Fibroblast of the conjunctiva (primary cell): ENCODE results near the gene NTPCR.
"Not testable (repeated sequence)": the region's sequence is repeated elsewhere in the genome, so short reads cannot be mapped to it uniquely, and the experiment has no call there.

Experiments used
- DNase-seq: peaks from one replicate; pipeline ENCODE4 v3.0.0-alpha.2; 2010; ENCODE audit warnings: low read depth

The NTPCR gene

DNA sequence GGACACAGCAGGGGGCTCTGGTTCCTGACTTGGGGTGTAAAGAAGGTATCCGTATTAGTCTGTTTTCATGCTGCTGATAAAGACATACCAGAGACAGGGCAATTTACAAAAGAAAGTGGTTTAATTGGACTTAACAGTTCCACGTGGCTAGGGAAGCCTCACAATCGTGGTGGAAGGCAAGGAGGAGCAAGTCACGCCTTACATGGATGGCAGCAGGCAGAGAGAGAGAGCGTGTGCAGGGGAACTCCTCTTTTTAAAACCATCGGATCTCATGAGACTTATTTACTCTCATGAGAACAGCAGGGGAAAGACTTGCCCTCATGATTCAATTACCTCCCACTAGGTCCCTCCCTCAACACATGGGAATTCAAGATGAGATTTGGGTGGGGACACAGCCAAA lies 23.2 kb upstream of the NTPCR start:
- DNase-seq = not testable (repeated sequence)

DNA sequence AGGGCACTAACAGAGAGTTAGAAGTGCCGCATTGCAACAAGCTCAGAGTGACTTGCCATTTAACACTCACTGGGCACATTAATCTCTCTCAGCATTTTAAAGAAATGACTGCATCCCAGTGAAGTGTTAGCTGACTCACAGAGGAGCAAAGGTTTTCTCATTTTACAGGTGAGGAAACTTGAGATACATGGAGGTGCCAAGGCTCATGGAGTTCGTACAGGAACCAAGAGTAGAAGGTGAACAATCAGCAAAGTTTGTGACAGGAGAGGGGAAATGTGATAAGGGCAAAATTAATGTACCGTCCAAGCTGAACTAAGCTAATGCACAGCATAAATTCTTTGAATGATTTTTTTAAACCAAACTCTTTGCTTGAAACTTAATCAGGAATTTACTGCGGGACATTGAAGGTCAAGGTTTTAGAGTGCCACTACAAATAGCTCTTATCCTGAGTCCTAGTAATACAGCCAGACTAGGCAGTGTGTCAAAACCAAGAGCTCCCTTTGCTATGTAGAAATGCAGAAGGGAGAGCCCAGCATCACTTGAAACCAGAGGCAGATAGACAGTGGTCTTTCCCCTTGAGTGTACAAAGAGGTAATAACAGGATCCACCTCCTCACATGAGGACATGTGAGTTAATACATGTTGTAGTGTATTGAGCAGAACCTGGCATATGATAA lies 22.4 kb upstream of the NTPCR start:
- DNase-seq = no peak

- no peak for DNase-seq
Measured at GRCh38 chr1:232932486-232933425, 17.7 kb upstream of the NTPCR start.

GRCh38 chr1:232936941-232937340 lies 13.5 kb upstream of the NTPCR start:
- no peak for DNase-seq

GRCh38 chr1:232937741-232938375 lies 12.6 kb upstream of the NTPCR start:
- DNase-seq = no peak

DNA sequence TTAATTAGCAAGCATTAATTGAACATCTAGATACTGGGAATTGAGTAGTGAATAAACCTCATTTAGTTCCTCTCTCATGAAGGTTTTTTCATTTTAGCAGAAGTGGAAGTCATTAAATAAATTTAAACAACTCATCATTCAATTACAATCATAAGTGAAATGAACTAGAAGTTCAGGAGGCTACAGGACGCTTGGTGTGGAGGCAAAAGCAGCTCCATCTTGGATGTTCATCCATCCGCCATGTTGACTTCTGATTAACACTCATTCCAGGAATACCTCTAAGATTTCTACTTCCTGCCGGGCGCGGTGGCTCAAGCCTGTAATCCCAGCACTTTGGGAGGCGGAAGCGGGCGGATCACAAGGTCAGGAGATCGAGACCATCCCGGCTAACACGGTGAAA lies 11.5 kb upstream of the NTPCR start:
- DNase-seq = no peak

DNA sequence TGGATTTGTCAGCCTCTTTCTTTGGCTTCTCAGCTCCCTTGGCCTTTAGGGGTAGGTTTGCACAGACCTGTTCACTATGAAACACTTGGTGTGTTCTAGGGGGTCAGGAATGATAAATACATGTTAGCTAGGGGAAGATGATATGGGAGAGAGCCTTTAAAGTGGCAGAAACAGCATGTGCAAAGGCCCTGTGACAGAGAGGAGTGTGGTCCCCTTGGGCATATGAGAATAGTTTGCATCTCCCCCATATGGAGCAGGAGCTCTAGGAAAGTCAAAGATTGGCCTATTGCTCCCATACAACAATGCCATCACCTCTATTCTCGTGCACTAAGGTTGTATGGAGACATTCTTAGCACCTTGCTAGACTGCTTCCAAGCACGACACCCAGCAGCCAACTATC lies 10.7 kb upstream of the NTPCR start:
- DNase-seq = no peak

DNA sequence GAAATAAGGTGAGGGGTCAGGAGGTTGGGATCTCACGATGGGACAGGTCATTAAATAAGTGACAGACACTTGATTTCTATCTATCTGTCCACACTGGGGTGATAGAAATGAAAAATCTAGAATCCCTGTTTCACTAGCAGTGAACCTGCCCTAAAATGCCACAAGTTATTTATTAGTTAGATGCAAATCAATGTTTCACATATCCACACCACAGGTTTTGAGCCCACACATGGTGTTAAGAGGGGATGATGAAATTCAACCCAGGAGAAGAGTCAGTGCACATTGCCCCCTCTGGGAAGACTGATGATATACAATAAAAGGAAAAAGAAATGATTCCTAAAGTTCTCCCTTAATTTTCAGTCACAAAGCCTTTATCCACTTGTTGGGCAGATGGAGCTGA lies 10.1 kb upstream of the NTPCR start:
- no peak for DNase-seq

DNA sequence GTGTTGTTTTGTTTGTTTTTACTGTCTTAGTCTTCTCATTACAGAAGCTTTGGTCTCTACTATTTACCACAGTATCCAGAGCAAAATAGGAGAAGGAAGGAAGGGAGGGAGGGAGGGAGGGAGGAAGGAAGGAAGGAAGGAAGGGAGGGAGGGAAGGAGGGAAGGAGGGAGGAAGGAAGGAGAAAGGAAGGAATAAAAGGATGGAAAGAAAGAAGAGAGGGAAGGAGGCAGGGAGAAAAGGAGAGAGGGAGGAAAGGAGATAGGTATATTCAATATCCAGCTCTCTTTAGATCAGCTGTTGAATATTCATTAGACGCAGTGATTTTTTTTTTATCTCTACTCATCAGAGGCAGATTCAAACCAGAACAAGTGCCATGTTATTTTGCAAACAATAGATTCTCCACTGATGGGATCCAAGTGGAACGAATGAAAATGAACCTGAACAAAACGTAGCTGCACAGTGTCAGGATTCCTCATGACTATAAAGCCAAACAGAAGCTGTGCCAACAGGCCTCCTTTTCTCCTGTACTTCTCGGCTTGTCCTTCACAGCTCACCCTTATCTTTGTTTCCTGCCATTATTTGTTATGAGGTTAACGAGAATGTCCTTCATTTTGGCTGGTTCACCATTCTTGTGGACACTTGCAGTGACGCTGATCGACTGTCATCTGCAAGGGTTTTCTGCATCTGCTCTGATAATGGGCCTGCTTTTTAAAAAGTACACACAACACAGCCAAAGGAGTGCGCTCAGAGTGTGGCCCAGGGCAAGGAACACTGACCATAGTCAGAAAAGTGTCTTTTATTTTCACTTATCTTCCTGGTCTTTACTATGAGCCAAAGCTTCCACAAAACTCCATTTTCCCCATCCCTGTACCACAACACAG lies 7.8 kb upstream of the NTPCR start:
- DNase-seq = no peak

DNA sequence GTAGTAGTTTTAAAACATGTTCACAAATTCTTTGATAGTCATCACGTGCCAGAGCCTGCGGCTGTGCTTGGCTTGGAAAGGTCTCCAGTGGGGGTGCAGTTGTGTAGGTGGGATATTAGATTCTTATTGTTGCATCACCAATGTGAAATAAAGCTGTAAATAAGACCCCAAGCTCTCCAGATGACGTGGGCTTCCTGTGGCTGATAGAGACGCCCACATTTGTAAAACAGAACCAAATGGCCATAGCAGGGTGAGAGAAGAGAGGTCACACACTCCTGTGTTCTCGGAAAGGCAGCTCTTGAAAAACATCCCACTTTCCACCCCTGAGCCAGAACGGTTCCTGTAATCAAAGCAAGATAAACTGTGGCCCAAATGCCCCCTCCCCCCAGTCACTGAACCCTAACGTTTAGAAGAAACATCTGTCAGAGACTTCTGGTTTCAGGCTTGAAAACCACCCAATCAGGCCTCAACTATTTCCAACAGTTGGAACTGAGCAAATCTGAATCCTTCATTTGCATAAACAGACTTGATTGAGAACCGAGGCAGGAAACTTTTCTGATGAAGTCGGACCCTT lies 6.6 kb upstream of the NTPCR start:
- DNase-seq = no peak

DNA sequence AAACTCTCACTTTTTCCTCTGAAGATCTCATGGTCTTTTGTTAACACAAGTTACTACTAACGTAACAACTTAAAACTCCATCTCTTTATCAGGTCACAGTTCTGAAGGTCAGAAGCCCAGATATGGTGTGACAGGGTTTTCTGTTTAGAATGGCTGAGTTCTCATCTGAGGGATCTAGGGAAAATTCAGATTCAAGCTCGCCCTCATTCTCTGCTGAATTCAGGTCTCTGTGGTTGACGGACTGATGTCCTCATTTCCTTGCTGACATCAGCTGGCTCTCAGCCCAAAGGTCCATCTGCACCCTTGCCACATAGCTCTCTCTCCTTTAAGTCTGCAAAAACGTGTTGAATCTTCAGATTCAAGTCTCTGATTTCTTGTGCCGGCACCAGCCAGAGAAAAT lies 6.1 kb upstream of the NTPCR start:
- DNase-seq = no peak

GRCh38 chr1:232949636-232950196 lies 695 bp upstream of the NTPCR start:
- DNase-seq = no peak

DNA sequence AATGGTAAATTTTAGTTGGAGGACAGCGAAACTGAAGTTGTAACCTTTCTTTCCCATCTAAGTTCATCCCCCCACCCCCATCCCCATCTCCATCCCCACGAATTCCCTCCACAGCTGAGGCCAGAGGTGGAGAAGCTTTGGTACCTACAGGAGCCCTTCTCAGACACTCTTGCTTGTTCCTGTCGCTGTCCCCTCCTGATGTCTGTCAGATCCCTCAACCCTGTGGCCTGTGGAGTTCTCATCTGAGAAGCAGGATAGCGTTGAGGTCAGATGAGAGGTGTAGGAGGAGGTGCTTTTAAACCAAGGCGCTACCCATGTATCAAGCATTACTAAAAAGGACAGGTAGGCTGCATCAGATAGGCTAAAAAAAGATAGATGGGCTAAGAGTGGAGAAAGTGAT lies 769 bp downstream of the NTPCR start:
- DNase-seq = no peak

DNA sequence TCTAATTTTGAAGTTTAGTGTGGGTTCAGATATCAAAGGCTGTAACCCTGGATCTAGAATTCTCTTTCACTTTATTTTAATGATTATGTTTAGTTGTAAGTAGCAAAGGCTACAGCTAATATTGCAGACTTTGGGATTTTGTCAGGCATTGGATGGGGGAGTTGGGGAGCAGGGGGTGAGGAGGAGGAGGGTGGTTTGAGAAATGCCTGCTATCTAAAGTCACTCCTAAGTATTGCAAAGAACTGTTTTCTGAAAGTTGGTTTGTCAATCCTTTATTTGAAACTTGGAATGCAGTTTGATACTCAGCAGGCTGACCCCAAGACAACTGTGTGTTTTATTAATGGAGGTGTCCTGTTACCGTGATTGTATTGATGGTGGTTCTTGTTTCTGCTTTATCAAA lies 1.2 kb downstream of the NTPCR start:
- no peak for DNase-seq

DNA sequence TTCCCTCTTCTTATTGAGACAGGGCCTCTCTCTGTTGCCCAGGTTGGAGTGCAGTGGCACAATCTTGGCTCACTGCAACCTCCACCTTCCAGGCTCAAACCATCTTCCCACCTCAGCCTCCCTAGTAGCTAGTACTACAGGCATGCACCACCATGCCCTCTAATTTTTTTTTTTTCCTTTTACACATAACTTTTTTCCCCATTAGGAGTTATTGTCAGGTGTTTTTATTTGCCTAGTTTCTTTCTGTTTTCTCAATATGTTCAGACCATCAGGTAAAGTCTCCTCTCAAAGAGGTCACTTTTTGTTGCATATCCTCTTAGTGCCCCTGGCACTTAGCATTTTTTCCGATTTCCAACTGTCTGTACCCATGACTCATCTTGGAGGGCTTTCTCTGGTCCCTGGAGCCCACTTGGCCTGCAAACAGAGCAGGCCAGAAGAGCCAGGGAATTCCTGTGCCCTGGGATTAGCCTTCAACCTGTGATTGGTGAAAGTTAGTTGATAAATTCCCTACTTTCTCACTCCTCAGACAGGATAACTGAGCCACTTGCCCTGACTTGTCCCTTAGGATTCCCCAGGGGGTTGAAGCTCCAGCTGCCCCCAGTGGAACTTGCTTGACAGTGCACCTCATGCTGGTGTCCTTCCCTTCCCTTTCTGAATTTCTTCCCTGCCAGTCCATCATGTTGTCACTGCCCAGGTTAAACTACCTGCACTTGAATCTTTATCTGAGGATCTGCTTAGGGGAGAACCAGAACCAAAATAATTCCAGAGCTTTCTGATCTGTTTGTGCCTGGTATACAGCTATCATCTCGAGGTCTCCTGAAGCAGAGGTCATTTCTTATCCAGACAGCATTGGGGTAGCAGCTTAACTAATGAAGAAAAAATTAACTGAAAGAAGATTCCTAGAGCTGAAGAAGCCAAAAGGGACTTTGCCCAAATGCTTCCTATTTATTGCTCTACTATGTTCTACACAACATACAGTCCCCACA lies 2.4 kb downstream of the NTPCR start:
- DNase-seq = no peak

GRCh38 chr1:232954594-232955365 lies 4.4 kb downstream of the NTPCR start:
- no peak for DNase-seq

DNA sequence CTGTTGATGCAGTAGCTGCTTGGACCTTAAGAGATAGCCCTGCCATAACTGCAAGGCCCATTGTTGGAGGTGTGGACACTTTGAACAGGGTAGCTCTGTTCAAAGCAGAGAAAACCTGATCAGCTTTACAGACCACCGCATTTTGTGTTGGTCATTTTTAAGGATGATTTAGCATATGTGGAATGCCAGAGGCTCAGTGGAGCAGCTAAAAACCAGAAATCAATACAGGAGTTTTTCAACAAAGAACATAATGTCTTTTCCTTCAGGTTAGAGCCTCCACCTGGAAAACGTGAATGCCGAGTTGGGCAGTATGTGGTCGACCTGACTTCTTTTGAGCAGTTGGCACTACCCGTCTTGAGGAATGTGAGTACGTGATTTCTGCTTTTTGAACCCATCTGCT lies 5.7 kb downstream of the NTPCR start:
- DNase-seq = no peak

- DNase-seq = no peak
Measured at GRCh38 chr1:232958067-232958466, 7.7 kb downstream of the NTPCR start.
